HepG2 (cell line): ENCODE data around the gene PNKD. TPM values are rescaled to one million over a fixed set of nuclear protein-coding genes. Genes with fewer than 3 reads are reported as not detected.
A peak's percentile ranks its signal among the peaks of the same experiment; 100 is the strongest.

Experiments used
- ATAC-seq: fragments of 200-7000 bp; cut with Tn5 transposase; 3 replicates; pipeline ENCODE4 v1.9.1; 2020; ENCODE audit warnings: mild to moderate bottlenecking, moderate library complexity
- BruUV-seq: library from RNA; stranded (reverse); fragments of 400-500 nt; replicated peaks from 2 replicates; lab custom pipeline; 2021; lab: Mats Ljungman, UMichigan
- CTCF ChIA-PET: fragments of 300-600 bp; formaldehyde crosslinking; extraction: SDS; loops from one replicate; lab custom pipeline; 2021; ENCODE audit warnings: low total read pairs, inconsistent platforms, low intra/inter-chr PET ratio; lab: Yijun Ruan, JAX
- POLR2A ChIA-PET: fragments of 350-600 bp; sonication (Branson Sonifier 250); formaldehyde crosslinking; loops from one replicate; lab custom pipeline; 2020; ENCODE audit warnings: antibody characterized with exemption, inconsistent platforms; lab: Yijun Ruan, JAX
- DNase-seq: peaks from one replicate; pipeline ENCODE4 v3.0.0-alpha.2; 2015; ENCODE audit warnings: low spot score
- FAIRE-seq: peaks from 3 replicates; lab custom pipeline; 2011; peaks lifted over from hg19 to GRCh38; lab: Jason Lieb, UNC
- H2AFZ ChIP-seq: one replicate; pipeline ENCODE4 v1.6.1; 2011; ENCODE audit warnings: low read length, inconsistent platforms
- H3K27ac ChIP-seq: fragments of 300-600 bp; 3 replicates; pipeline ENCODE4 v1.8.0; 2011; ENCODE audit warnings: mixed run types, mild to moderate bottlenecking, mixed read lengths, low read length, inconsistent platforms; ENCODE audit not compliant: insufficient read depth; ENCODE audit errors: extremely low read length
- H3K27me3 ChIP-seq, 2 experiments: fragments of 200-600 bp in 1 of 2; 2 replicates in 1 of 2; 3 replicates in 1 of 2; pipeline versions ENCODE4 v1.6.0 to v1.8.0; 2011; ENCODE audit warnings: low read length in 2 of 2, mild to moderate bottlenecking in 2 of 2, moderate library complexity in 2 of 2, inconsistent platforms in 1 of 2; ENCODE audit not compliant: insufficient read depth in 2 of 2, control insufficient read depth in 1 of 2
- H3K36me3 ChIP-seq, 2 experiments: fragments of 200-600 bp in 1 of 2; replicated peaks in 1 of 2; 2 replicates in 1 of 2; 3 replicates in 1 of 2; pipeline versions ENCODE4 v1.5.1 to v1.8.0; 2011; ENCODE audit warnings: low read length in 2 of 2, inconsistent platforms in 1 of 2; ENCODE audit not compliant: insufficient read depth in 2 of 2, control insufficient read depth in 1 of 2
- H3K4me1 ChIP-seq: 2 replicates; pipeline ENCODE4 v1.5.1; 2012; ENCODE audit warnings: low read length, inconsistent platforms; ENCODE audit not compliant: insufficient read depth
- H3K4me2 ChIP-seq: 2 replicates; pipeline ENCODE4 v1.6.0; 2011; ENCODE audit warnings: low read depth, low read length, inconsistent platforms
- H3K4me3 ChIP-seq, 3 experiments: fragments of 200-600 bp in 1 of 3; sonication (generic), shearing (Covaris generic) in 1 of 3; replicated peaks in 1 of 3; 2 replicates each; pipeline ENCODE4 v1.5.1; 2011 to 2016; ENCODE audit warnings: low read length in 3 of 3, inconsistent platforms in 2 of 3, low read depth in 2 of 3, mild to moderate bottlenecking in 2 of 3, control low read depth in 1 of 3, mixed read lengths in 1 of 3; ENCODE audit not compliant: insufficient read depth in 1 of 3
- H3K79me2 ChIP-seq: one replicate; pipeline ENCODE4 v1.6.1; 2011; ENCODE audit warnings: low read length, inconsistent platforms; ENCODE audit not compliant: insufficient read depth
- H3K9ac ChIP-seq: 2 replicates; pipeline ENCODE4 v1.6.0; 2011; ENCODE audit warnings: mild to moderate bottlenecking, low read depth, low read length, inconsistent platforms; ENCODE audit not compliant: insufficient read depth
- H3K9me3 ChIP-seq: 2 replicates; pipeline ENCODE4 v1.5.1; 2012; ENCODE audit warnings: mild to moderate bottlenecking, low read length
- H4K20me1 ChIP-seq: 2 replicates; pipeline ENCODE4 v1.6.0; 2011; ENCODE audit warnings: inconsistent platforms, mild to moderate bottlenecking, low read length, moderate library complexity; ENCODE audit not compliant: insufficient read depth
- CCDC6 ChIP-seq: sonication (generic); formaldehyde crosslinking; IDR thresholded peaks from 2 replicates; pipeline ENCODE4 v1.8.1; 2022; ENCODE audit warnings: mild to moderate bottlenecking, missing genetic modification reagents, moderate library complexity
- HMG20B ChIP-seq: conservative IDR thresholded peaks from 2 replicates; pipeline ENCODE4 v1.6.1; 2016; ENCODE audit warnings: missing genetic modification reagents, missing compliant biosample characterization
- RARG ChIP-seq: sonication (generic); formaldehyde crosslinking; IDR thresholded peaks from 2 replicates; pipeline ENCODE4 v1.4.0; 2020; ENCODE audit warnings: low read depth, mild to moderate bottlenecking, missing genetic modification reagents
- RFX5 ChIP-seq: IDR thresholded peaks from 2 replicates; pipeline ENCODE4 v1.6.1; 2011; ENCODE audit warnings: low read depth, low read length, improper control_type of control experiment
- ZFP36 ChIP-seq: fragments of 150-350 bp; IDR thresholded peaks from 2 replicates; pipeline ENCODE4 v1.6.1; 2018; ENCODE audit warnings: borderline replicate concordance, low read length, low read depth; ENCODE audit not compliant: partially characterized antibody
- ZNF180 ChIP-seq: sonication (generic); formaldehyde crosslinking; IDR thresholded peaks from 2 replicates; pipeline ENCODE4 v1.4.0; 2020; ENCODE audit warnings: low read depth, missing genetic modification reagents, borderline replicate concordance
- ZNF367 ChIP-seq: sonication (generic); formaldehyde crosslinking; IDR thresholded peaks from 2 replicates; pipeline ENCODE4 v1.4.0; 2020; ENCODE audit warnings: missing genetic modification reagents, borderline replicate concordance
- ZNF703 ChIP-seq: sonication (generic); formaldehyde crosslinking; IDR thresholded peaks from 2 replicates; pipeline ENCODE4 v1.5.1; 2020; ENCODE audit warnings: missing genetic modification reagents, mild to moderate bottlenecking, moderate library complexity, borderline replicate concordance
- ZNF773 ChIP-seq: sonication (generic); formaldehyde crosslinking; IDR thresholded peaks from 2 replicates; pipeline ENCODE4 v1.4.0; 2020; ENCODE audit warnings: missing genetic modification reagents, borderline replicate concordance
- ZSCAN25 ChIP-seq: sonication (generic); formaldehyde crosslinking; IDR thresholded peaks from 2 replicates; pipeline ENCODE4 v1.8.0; 2022; ENCODE audit warnings: mild to moderate bottlenecking, missing genetic modification reagents
- WGBS: methylation state at CpG from one replicate; pipeline ENCODE4 v1.1.6; 2017; ENCODE audit warnings: low lambda C conversion rate; 5-methylcytosine and 5-hydroxymethylcytosine counted together
- in situ Hi-C: cut with HindIII; loops from 2 replicates; pipeline ENCODE4 v1.10.0; 2017; ENCODE audit warnings: low pct_unique_long_range_greater_than_20kb; ENCODE audit not compliant: extremely low pct_ligation_motif_present
- intact Hi-C: fragments of 100-400 bp; cut with micrococcal nuclease; formaldehyde crosslinking; loops from one replicate; pipeline ENCODE4 v1.10.0; 2022; ENCODE audit not compliant: unreplicated experiment
- polyA plus RNA-seq, 8 experiments: library from polyadenylated mRNA; depleted of rRNA in 3 of 8; stranded (reverse) in 7 of 8; unstranded in 1 of 8; fragments of >200 nt; fragmentation: Illumina TruSeq in 4 of 8; extraction: Trizol in 4 of 8; gene quantifications; 2 replicates each; pipeline versions ENCODE4 v1.2.1 to v1.2.3, GENCODE V29; 2011 to 2016; ENCODE audit warnings: low read depth in 4 of 8, missing spikeins in 1 of 8, mixed read lengths in 1 of 8; ENCODE audit not compliant: insufficient read depth in 1 of 8
- total RNA-seq, 5 experiments: library from RNA; depleted of rRNA; stranded (reverse); fragments of >200 nt; fragmentation: Illumina TruSeq; extraction: Trizol; gene quantifications; 2 replicates each; pipeline ENCODE4 v1.2.3, GENCODE V29; 2016; ENCODE audit warnings: low read depth in 1 of 5

PNKD gene
- total and polyA plus RNA-seq, 2 of the 13 experiments (the other 11 are each of a cell fraction or from before 2014, with no cell fraction given) = 55.9 to 80.4 TPM

DNA sequence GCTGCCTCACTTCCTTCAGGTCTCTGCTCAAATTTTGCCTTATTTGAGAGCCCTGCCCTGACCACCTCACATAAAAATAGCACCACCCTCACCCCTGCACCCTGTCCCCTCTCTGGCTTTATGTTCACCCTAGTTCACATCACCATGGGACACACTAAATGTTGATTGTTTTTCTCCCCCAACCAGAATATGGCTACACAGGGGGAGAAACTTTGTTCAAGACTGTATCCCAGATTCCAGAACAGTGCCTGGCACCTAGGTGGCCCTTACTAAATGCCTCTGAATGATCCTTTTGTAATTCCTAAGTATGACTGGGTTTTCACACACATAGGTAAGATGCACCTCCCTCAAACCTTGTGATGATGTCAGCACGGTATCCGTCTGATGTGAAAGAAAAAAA, 58.0 kb downstream of the PNKD start (continued):
- TF ChIP-seq RARG (CRISPR knock-in tag) (no peak), ZNF180 (CRISPR knock-in tag) (no peak), HMG20B (CRISPR knock-in tag) (no peak), ZNF367 (CRISPR knock-in tag) (no peak), CCDC6 (CRISPR knock-in tag) (no peak), ZNF773 (no peak), ZNF703 (CRISPR knock-in tag) (no peak), ZFP36 (no peak)
- TF ChIP-seq, all 625 proteins: peak for 0

DNA sequence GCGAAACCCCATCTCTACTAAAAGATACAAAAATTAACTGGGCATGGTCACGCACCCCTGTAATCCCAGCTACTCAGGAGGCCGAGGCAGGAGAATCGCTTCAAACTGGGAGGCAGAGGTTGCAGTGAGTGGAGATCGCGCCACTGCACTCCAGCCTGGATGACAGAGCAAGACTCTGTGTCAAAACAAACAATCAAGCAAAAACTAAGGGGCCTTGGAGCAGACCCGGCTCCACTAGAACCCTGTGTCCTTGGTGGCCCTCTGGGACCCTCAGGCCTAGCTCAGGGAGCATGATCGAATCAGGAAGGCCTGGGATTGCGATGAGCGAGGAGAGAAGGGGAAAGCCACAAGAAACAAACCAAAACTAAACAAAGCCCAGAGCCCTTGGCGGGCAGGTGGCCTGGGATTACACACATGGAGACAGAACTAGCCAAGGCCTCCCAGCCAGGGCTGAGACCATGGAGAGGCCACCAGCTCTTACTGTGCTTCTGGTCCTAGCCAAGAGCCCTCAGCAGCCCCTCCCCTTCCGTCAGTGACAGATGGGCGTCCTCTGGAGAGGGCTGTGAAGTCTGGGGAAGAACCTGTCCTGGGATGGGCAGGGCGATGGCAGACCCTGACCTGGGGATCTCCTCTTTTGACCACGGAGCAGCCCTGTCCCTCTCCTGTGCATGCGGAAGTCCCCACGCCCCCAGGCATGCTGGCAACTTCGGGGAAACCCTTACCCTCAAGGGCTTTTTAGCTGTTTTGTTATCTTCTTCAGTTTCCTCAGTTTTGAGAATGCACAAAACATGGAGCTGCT, 58.9 kb downstream of the PNKD start:
- no peaks in the 10 kb centered on the region for H4K20me1 ChIP-seq
- no peak for DNase-seq
- peaks cover 0 to 1% of the 10 kb centered on the region in 2 experiments; a peak in 1 of 5 replicates for H3K36me3 ChIP-seq
- no peak for FAIRE-seq
- 92% methylated on average over 18 of the region's 18 CpGs for WGBS
- no peak overlapping the region for H3K4me3 ChIP-seq
- no peaks in the 10 kb centered on the region for H3K27me3 ChIP-seq
- ChIA-PET POLR2A (no interaction called here), CTCF (no interaction called here)
- H3K79me2 ChIP-seq = peaks cover 3% of the 10 kb centered on the region
- 0 out of 2 replicates have a peak, but pooled peaks have one; percentile 19 for TF ChIP-seq ZSCAN25
- no peak for TF ChIP-seq RFX5
- H3K4me2 ChIP-seq = no peak overlapping the region
- H3K9ac ChIP-seq = no peak overlapping the region
- H3K9me3 ChIP-seq = no peaks in the 10 kb centered on the region
- in situ Hi-C loops = no loop called here
- no peak overlapping the region for H2AFZ ChIP-seq
- no peak; the same call in 1 of the 3 replicates for ATAC-seq
- peaks cover 56% of the 10 kb centered on the region for H3K4me1 ChIP-seq
- H3K27ac ChIP-seq = no peak overlapping the region
- BruUV-seq = no TSS peak
- intact Hi-C loops = no loop called here
